Gastrocnemius medialis (tissue), 4 donors: Measurements from ENCODE around the gene GAB2.

Source experiments
- POLR2A ChIP-seq, 2 donors: fragments of 450-650 bp; IDR thresholded peaks; one replicate each; pipeline ENCODE4 v1.6.1; 2017; ENCODE audit warnings: antibody characterized with exemption in 2 of 2, mild to moderate bottlenecking in 2 of 2, moderate library complexity in 2 of 2
- TF ChIP-seq, protein P1 (sequence below), 5 experiments: fragments of 450-650 bp in 3 of 5; fragments of 200-600 bp in 2 of 5; sonication (generic) in 2 of 5; IDR thresholded peaks in 4 of 5; conservative IDR thresholded peaks in 1 of 5; 1 replicate in 4 of 5; 2 replicates in 1 of 5; pipeline ENCODE4 v1.5.1; 2016 to 2019; ENCODE audit warnings: antibody characterized with exemption in 5 of 5, mild to moderate bottlenecking in 3 of 5, moderate library complexity in 3 of 5

GRCh38 chr11:78254268-78254667, 163.4 kb downstream of the GAB2 start:
- TF ChIP-seq, protein P1, sequence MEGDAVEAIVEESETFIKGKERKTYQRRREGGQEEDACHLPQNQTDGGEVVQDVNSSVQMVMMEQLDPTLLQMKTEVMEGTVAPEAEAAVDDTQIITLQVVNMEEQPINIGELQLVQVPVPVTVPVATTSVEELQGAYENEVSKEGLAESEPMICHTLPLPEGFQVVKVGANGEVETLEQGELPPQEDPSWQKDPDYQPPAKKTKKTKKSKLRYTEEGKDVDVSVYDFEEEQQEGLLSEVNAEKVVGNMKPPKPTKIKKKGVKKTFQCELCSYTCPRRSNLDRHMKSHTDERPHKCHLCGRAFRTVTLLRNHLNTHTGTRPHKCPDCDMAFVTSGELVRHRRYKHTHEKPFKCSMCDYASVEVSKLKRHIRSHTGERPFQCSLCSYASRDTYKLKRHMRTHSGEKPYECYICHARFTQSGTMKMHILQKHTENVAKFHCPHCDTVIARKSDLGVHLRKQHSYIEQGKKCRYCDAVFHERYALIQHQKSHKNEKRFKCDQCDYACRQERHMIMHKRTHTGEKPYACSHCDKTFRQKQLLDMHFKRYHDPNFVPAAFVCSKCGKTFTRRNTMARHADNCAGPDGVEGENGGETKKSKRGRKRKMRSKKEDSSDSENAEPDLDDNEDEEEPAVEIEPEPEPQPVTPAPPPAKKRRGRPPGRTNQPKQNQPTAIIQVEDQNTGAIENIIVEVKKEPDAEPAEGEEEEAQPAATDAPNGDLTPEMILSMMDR (IDR thresholded peaks at IDR 0.05 in 4 of 5, conservative IDR thresholded peaks at IDR 0.05 in 1 of 5) = no peak
- no peak for TF ChIP-seq POLR2A (IDR thresholded peaks at IDR 0.05)
